IMR-90 (cell line): ENCODE data around the gene IGF1R. TPM values are rescaled to one million over a fixed set of nuclear protein-coding genes. Genes with fewer than 3 reads are reported as not detected.

ENCODE experiments used
- ATAC-seq: fragments of 200-7000 bp; cut with Tn5 transposase; 2 replicates; pipeline ENCODE4 v1.9.1; 2020; ENCODE audit warnings: low read depth, mild to moderate bottlenecking, moderate library complexity
- BruUV-seq: library from RNA; stranded (reverse); fragments of 400-500 nt; replicated peaks from 2 replicates; lab custom pipeline; 2021; lab: Mats Ljungman, UMichigan
- CTCF ChIA-PET: fragments of 300-600 bp; formaldehyde crosslinking; extraction: SDS; loops from one replicate; lab custom pipeline; 2021; ENCODE audit warnings: antibody characterized with exemption; lab: Yijun Ruan, JAX
- POLR2A ChIA-PET: fragments of 300-600 bp; sonication (Branson Sonifier 250); formaldehyde crosslinking; loops from one replicate; lab custom pipeline; 2022; ENCODE audit warnings: antibody characterized with exemption; ENCODE audit not compliant: unreplicated experiment; lab: Charles Lee
- DNase-seq: peaks from one replicate; pipeline ENCODE4 v3.0.0; 2013
- H2AFZ ChIP-seq: replicated peaks from 2 replicates; pipeline ENCODE3; 2013; ENCODE audit warnings: low read length, mild to moderate bottlenecking; ENCODE audit not compliant: poor library complexity
- H2AK5ac ChIP-seq: 2 replicates; pipeline ENCODE4 v1.6.1; 2013; ENCODE audit warnings: low read depth, low read length, inconsistent platforms
- H2AK9ac ChIP-seq: replicated peaks from 2 replicates; pipeline ENCODE3; 2013; ENCODE audit warnings: mild to moderate bottlenecking, low read depth, low read length, moderate library complexity; ENCODE audit not compliant: poor library complexity
- H2BK120ac ChIP-seq: 2 replicates; pipeline ENCODE4 v1.6.1; 2013; ENCODE audit warnings: low read depth, low read length, inconsistent platforms
- H2BK15ac ChIP-seq: 3 replicates; pipeline ENCODE4 v1.6.1; 2013; ENCODE audit warnings: low read depth, low read length, inconsistent platforms
- H2BK20ac ChIP-seq: 2 replicates; pipeline ENCODE4 v1.6.1; 2013; ENCODE audit warnings: low read depth, mild to moderate bottlenecking, inconsistent platforms, low read length, moderate library complexity
- H2BK5ac ChIP-seq: 2 replicates; pipeline ENCODE4 v1.6.1; 2013; ENCODE audit warnings: mild to moderate bottlenecking, low read depth, low read length, inconsistent platforms; ENCODE audit not compliant: poor library complexity, severe bottlenecking
- H3K14ac ChIP-seq: replicated peaks from 2 replicates; pipeline ENCODE4 v1.6.1; 2013; ENCODE audit warnings: low read depth, low read length, inconsistent platforms
- H3K18ac ChIP-seq: 2 replicates; pipeline ENCODE4 v1.6.1; 2013; ENCODE audit warnings: low read depth, low read length, control low read depth
- H3K23ac ChIP-seq: 2 replicates; pipeline ENCODE4 v1.6.1; 2013; ENCODE audit warnings: low read depth, low read length, inconsistent platforms
- H3K27ac ChIP-seq: 2 replicates; pipeline ENCODE4 v1.5.1; 2013; ENCODE audit warnings: mild to moderate bottlenecking, control low read depth, low read length; ENCODE audit not compliant: insufficient read depth
- H3K27me3 ChIP-seq: 2 replicates; pipeline ENCODE4 v1.6.1; 2013; ENCODE audit warnings: low read length; ENCODE audit not compliant: control insufficient read depth, insufficient read depth
- H3K36me3 ChIP-seq: 2 replicates; pipeline ENCODE4 v1.6.1; 2013; ENCODE audit warnings: low read length, mixed read lengths; ENCODE audit not compliant: control insufficient read depth, insufficient read depth
- H3K4ac ChIP-seq: 2 replicates; pipeline ENCODE4 v1.6.1; 2013; ENCODE audit warnings: low read depth, low read length, inconsistent platforms
- H3K4me1 ChIP-seq: 2 replicates; pipeline ENCODE4 v1.6.1; 2013; ENCODE audit warnings: low read length, mixed read lengths; ENCODE audit not compliant: control insufficient read depth, insufficient read depth
- H3K4me2 ChIP-seq: 2 replicates; pipeline ENCODE4 v1.6.1; 2013; ENCODE audit warnings: low read depth, mild to moderate bottlenecking, control low read depth, low read length, moderate library complexity
- H3K4me3 ChIP-seq: 2 replicates; pipeline ENCODE4 v1.5.1; 2013; ENCODE audit warnings: low read depth, mild to moderate bottlenecking, control low read depth, low read length, moderate library complexity; ENCODE audit not compliant: insufficient read depth
- H3K56ac ChIP-seq: 2 replicates; pipeline ENCODE4 v1.6.1; 2013; ENCODE audit warnings: low read length, inconsistent platforms; ENCODE audit not compliant: insufficient read depth; ENCODE audit errors: extremely low read depth
- H3K79me1 ChIP-seq, 2 experiments: 2 replicates each; pipeline ENCODE4 v1.6.1; 2013; ENCODE audit warnings: low read length in 2 of 2, inconsistent platforms in 1 of 2, low read depth in 1 of 2
- H3K9ac ChIP-seq: 2 replicates; pipeline ENCODE4 v1.6.1; 2013; ENCODE audit warnings: low read depth, low read length, control low read depth
- H3K9me1 ChIP-seq: 2 replicates; pipeline ENCODE4 v1.6.1; 2013; ENCODE audit warnings: low read length, inconsistent platforms; ENCODE audit not compliant: insufficient read depth
- H3K9me3 ChIP-seq: 2 replicates; pipeline ENCODE4 v1.6.1; 2013; ENCODE audit warnings: low read length; ENCODE audit not compliant: control insufficient read depth, insufficient read depth
- H4K20me1 ChIP-seq: 2 replicates; pipeline ENCODE4 v1.6.1; 2013; ENCODE audit warnings: low read length, inconsistent platforms; ENCODE audit not compliant: insufficient read depth
- H4K5ac ChIP-seq: 2 replicates; pipeline ENCODE4 v1.6.1; 2013; ENCODE audit warnings: mild to moderate bottlenecking, low read depth, low read length, control low read depth
- H4K8ac ChIP-seq, 2 experiments: 2 replicates each; pipeline ENCODE4 v1.6.1; 2013; ENCODE audit warnings: low read depth in 2 of 2, low read length in 2 of 2, control low read depth in 1 of 2, inconsistent platforms in 1 of 2
- H4K91ac ChIP-seq: 2 replicates; pipeline ENCODE4 v1.6.1; 2013; ENCODE audit warnings: low read depth, low read length, inconsistent platforms; ENCODE audit not compliant: insufficient read depth
- BHLHE40 ChIP-seq: fragments of 150-350 bp; IDR thresholded peaks from 2 replicates; pipeline ENCODE4 v1.6.1; 2016; ENCODE audit warnings: mild to moderate bottlenecking, low read depth, low read length
- CEBPB ChIP-seq: IDR thresholded peaks from 2 replicates; pipeline ENCODE4 v1.6.1; 2012; ENCODE audit warnings: low read depth, low read length, improper control_type of control experiment
- CHD1 ChIP-seq: IDR thresholded peaks from 2 replicates; pipeline ENCODE4 v1.6.1; 2012; ENCODE audit warnings: low read depth, low read length, improper control_type of control experiment
- FOS ChIP-seq: fragments of 150-350 bp; IDR thresholded peaks from 2 replicates; pipeline ENCODE4 v1.6.1; 2016; ENCODE audit warnings: low read depth, low read length
- MAFK ChIP-seq: IDR thresholded peaks from 2 replicates; pipeline ENCODE4 v1.6.1; 2012; ENCODE audit warnings: low read depth, low read length, improper control_type of control experiment
- MAZ ChIP-seq: IDR thresholded peaks from 2 replicates; pipeline ENCODE4 v1.6.1; 2012; ENCODE audit warnings: low read depth, mild to moderate bottlenecking, low read length, improper control_type of control experiment, moderate library complexity, borderline replicate concordance
- MXI1 ChIP-seq: IDR thresholded peaks from 2 replicates; pipeline ENCODE4 v1.6.1; 2012; ENCODE audit warnings: low read depth, mild to moderate bottlenecking, low read length, moderate library complexity, borderline replicate concordance
- NFE2L2 ChIP-seq: fragments of 150-350 bp; IDR thresholded peaks from 2 replicates; pipeline ENCODE4 v1.6.1; 2016; ENCODE audit warnings: low read depth, mild to moderate bottlenecking, low read length
- POLR2A ChIP-seq: IDR thresholded peaks from 2 replicates; pipeline ENCODE4 v1.6.1; 2012; ENCODE audit warnings: mild to moderate bottlenecking, low read depth, low read length
- RAD21 ChIP-seq: IDR thresholded peaks from 2 replicates; pipeline ENCODE4 v1.6.1; 2012; ENCODE audit warnings: low read length, improper control_type of control experiment
- RCOR1 ChIP-seq: IDR thresholded peaks from 2 replicates; pipeline ENCODE4 v1.6.1; 2012; ENCODE audit warnings: mild to moderate bottlenecking, low read length, improper control_type of control experiment; ENCODE audit not compliant: insufficient replicate concordance
- RFX5 ChIP-seq: IDR thresholded peaks from 2 replicates; pipeline ENCODE4 v1.8.0; 2012; ENCODE audit warnings: low read depth, mild to moderate bottlenecking, low read length, moderate library complexity
- SMC3 ChIP-seq: fragments of 150-350 bp; IDR thresholded peaks from 2 replicates; pipeline ENCODE4 v1.6.1; 2016; ENCODE audit warnings: low read depth, mild to moderate bottlenecking, antibody characterized with exemption, low read length, moderate library complexity
- WGBS, 2 experiments: methylation state at CpG; one replicate each; pipeline versions ENCODE4 v1.1.5 to v1.1.7; 2013; ENCODE audit warnings: missing lambda C conversion rate in 2 of 2; ENCODE audit not compliant: insufficient read length in 1 of 2; ENCODE audit errors: extremely low coverage in 2 of 2; 5-methylcytosine and 5-hydroxymethylcytosine counted together
- dilution Hi-C: fragments of 300-500 bp; cut with HindIII; formaldehyde crosslinking; loops from one replicate; pipeline ENCODE4 v1.14.3; 2018; ENCODE audit warnings: low sequenced_read_pairs; ENCODE audit not compliant: unreplicated experiment
- in situ Hi-C: fragments of 300-500 bp; cut with MboI; formaldehyde crosslinking; loops from 3 replicates; pipeline ENCODE4 v1.14.3; 2019; ENCODE audit warnings: low sequenced_read_pairs, inconsistent platforms, mixed read lengths
- intact Hi-C: fragments of 100-400 bp; cut with micrococcal nuclease; formaldehyde crosslinking; loops from 2 replicates; pipeline ENCODE4 v1.10.0; 2022
- polyA plus RNA-seq, 3 experiments: library from polyadenylated mRNA; depleted of rRNA; stranded (reverse); fragments of >200 nt; gene quantifications; 2 replicates each; pipeline ENCODE4 v1.2.3, GENCODE V29; 2012; ENCODE audit warnings: low replicate concordance in 1 of 3
- total RNA-seq: library from RNA; depleted of rRNA; stranded (reverse); fragments of >200 nt; gene quantifications from 2 replicates; pipeline ENCODE4 v1.2.3, GENCODE V29; 2012
- TF ChIP-seq, protein P1 (sequence below): conservative IDR thresholded peaks from 2 replicates; pipeline ENCODE4 v1.5.1; 2012; ENCODE audit warnings: mild to moderate bottlenecking, low read depth, low read length, improper control_type of control experiment
- TF ChIP-seq, protein P2 (sequence below): fragments of 150-350 bp; IDR thresholded peaks from 2 replicates; pipeline ENCODE4 v1.6.1; 2016; ENCODE audit warnings: low read depth, mild to moderate bottlenecking, low read length, moderate library complexity, borderline replicate concordance
- TF ChIP-seq, protein P3 (sequence below): fragments of 150-350 bp; IDR thresholded peaks from 2 replicates; pipeline ENCODE4 v1.6.1; 2017; ENCODE audit warnings: mild to moderate bottlenecking, antibody characterized with exemption, low read length, low read depth

Gene IGF1R
- total and polyA plus RNA-seq, 2 of the 4 experiments (the other 2 are of a cell fraction): 24.0 to 24.9 TPM

DNA sequence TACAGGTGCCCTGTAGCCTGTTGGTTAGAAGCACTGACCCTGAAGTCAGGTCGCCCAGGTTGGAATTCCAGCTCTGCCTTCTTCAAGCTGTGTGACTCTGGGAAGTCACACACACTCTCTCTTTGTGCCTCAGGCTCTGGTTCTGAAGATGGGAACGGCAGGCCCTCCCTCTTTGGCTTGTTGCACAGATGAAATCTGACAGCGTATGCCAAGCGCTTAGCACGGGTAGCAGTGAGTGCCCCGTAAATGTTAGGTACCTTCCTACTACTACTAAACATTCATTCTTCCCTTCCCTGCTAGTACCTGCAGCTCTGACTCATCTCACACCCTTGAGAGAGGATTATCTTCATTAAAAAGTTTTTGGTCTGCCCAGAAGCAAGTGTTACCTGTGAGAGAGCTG lies 220.2 kb downstream of the IGF1R start:
- WGBS, 2 experiments: 93% methylated on average over 3 of the region's 6 CpGs; no CpG with 5 or more reads in 1 of the 2 experiments
- ChIA-PET CTCF (no interaction called here), POLR2A (no interaction called here)
- intact Hi-C loops: no loop called here
- no TSS peak for BruUV-seq
- Histone ChIP-seq H3K9me1 (peaks cover 15% of the 10 kb centered on the region), H4K20me1 (peaks cover 4% of the 10 kb centered on the region; the same call in 1 of the 2 replicates), H3K56ac (no peak overlapping the region), H4K91ac (peak overlapping the region; percentile 43; the same call in 1 of the 2 replicates), H4K5ac (no peak overlapping the region), H2BK120ac (peak overlapping the region; percentile 49), H2BK15ac (no peak overlapping the region; the same call in 2 of the 3 replicates), H3K14ac (peak overlapping the region; percentile 31; the same call in 1 of the 2 replicates), H3K9ac (no peak overlapping the region), H4K8ac (peak overlapping the region in 1 of 2 experiments; percentile 8; a peak in 1 of 4 replicates), H2AFZ (no peak overlapping the region), H3K27me3 (no peaks in the 10 kb centered on the region), H3K4me3 (no peak overlapping the region), H3K23ac (peak overlapping the region; percentile 27), H2AK5ac (peak overlapping the region; percentile 76), H2AK9ac (no peak overlapping the region), H2BK5ac (no peak overlapping the region), H3K79me1 (peaks cover 22 to 94% of the 10 kb centered on the region in 2 experiments), H3K27ac (no peak overlapping the region; the same call in 1 of the 2 replicates), H3K18ac (no peak overlapping the region), H3K4me2 (no peak overlapping the region), H3K4ac (peak overlapping the region; percentile 35; the same call in 1 of the 2 replicates), H3K4me1 (peaks cover 8% of the 10 kb centered on the region), H2BK20ac (no peak overlapping the region; the same call in 1 of the 2 replicates), H3K36me3 (no peaks in the 10 kb centered on the region), H3K9me3 (no peaks in the 10 kb centered on the region)
- DNase-seq: no peak
- no peak for ATAC-seq
- in situ Hi-C loops: no loop called here
- dilution Hi-C loops: no loop called here
- TF ChIP-seq, protein P1, sequence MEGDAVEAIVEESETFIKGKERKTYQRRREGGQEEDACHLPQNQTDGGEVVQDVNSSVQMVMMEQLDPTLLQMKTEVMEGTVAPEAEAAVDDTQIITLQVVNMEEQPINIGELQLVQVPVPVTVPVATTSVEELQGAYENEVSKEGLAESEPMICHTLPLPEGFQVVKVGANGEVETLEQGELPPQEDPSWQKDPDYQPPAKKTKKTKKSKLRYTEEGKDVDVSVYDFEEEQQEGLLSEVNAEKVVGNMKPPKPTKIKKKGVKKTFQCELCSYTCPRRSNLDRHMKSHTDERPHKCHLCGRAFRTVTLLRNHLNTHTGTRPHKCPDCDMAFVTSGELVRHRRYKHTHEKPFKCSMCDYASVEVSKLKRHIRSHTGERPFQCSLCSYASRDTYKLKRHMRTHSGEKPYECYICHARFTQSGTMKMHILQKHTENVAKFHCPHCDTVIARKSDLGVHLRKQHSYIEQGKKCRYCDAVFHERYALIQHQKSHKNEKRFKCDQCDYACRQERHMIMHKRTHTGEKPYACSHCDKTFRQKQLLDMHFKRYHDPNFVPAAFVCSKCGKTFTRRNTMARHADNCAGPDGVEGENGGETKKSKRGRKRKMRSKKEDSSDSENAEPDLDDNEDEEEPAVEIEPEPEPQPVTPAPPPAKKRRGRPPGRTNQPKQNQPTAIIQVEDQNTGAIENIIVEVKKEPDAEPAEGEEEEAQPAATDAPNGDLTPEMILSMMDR: no peak
- no peak for TF ChIP-seq RAD21
- no peak for TF ChIP-seq SMC3
- no peak for TF ChIP-seq BHLHE40
- no peak for TF ChIP-seq FOS
- TF ChIP-seq, protein P2, sequence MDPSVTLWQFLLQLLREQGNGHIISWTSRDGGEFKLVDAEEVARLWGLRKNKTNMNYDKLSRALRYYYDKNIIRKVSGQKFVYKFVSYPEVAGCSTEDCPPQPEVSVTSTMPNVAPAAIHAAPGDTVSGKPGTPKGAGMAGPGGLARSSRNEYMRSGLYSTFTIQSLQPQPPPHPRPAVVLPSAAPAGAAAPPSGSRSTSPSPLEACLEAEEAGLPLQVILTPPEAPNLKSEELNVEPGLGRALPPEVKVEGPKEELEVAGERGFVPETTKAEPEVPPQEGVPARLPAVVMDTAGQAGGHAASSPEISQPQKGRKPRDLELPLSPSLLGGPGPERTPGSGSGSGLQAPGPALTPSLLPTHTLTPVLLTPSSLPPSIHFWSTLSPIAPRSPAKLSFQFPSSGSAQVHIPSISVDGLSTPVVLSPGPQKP: no peak
- TF ChIP-seq, protein P3, sequence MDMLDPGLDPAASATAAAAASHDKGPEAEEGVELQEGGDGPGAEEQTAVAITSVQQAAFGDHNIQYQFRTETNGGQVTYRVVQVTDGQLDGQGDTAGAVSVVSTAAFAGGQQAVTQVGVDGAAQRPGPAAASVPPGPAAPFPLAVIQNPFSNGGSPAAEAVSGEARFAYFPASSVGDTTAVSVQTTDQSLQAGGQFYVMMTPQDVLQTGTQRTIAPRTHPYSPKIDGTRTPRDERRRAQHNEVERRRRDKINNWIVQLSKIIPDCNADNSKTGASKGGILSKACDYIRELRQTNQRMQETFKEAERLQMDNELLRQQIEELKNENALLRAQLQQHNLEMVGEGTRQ: no peak
- TF ChIP-seq NFE2L2: no peak
- no peak for TF ChIP-seq CEBPB
- no peak for TF ChIP-seq MXI1
- TF ChIP-seq RCOR1: no peak
- TF ChIP-seq POLR2A: no peak
- TF ChIP-seq MAZ: no peak
- no peak for TF ChIP-seq CHD1
- TF ChIP-seq MAFK: no peak
- no peak for TF ChIP-seq RFX5
